GM12865 (cell line): ENCODE measurements around the gene WDFY3.
A peak's percentile ranks its signal among the peaks of the same experiment; 100 is the strongest.

Experiments used
- DNase-seq: peaks from one replicate; pipeline ENCODE4 v3.0.0; 2010; ENCODE audit warnings: low read depth
- H3K4me3 ChIP-seq: 2 replicates; pipeline ENCODE4 v1.5.1; 2011; ENCODE audit warnings: mild to moderate bottlenecking, low read depth, low read length, control low read depth
- TF ChIP-seq, protein P1 (sequence below): IDR thresholded peaks from 2 replicates; pipeline ENCODE4 v1.5.1; 2011; ENCODE audit warnings: low read length, control low read depth, low read depth, inconsistent platforms; ENCODE audit not compliant: insufficient read depth; ENCODE audit errors: missing control alignments

Gene WDFY3, protein sequence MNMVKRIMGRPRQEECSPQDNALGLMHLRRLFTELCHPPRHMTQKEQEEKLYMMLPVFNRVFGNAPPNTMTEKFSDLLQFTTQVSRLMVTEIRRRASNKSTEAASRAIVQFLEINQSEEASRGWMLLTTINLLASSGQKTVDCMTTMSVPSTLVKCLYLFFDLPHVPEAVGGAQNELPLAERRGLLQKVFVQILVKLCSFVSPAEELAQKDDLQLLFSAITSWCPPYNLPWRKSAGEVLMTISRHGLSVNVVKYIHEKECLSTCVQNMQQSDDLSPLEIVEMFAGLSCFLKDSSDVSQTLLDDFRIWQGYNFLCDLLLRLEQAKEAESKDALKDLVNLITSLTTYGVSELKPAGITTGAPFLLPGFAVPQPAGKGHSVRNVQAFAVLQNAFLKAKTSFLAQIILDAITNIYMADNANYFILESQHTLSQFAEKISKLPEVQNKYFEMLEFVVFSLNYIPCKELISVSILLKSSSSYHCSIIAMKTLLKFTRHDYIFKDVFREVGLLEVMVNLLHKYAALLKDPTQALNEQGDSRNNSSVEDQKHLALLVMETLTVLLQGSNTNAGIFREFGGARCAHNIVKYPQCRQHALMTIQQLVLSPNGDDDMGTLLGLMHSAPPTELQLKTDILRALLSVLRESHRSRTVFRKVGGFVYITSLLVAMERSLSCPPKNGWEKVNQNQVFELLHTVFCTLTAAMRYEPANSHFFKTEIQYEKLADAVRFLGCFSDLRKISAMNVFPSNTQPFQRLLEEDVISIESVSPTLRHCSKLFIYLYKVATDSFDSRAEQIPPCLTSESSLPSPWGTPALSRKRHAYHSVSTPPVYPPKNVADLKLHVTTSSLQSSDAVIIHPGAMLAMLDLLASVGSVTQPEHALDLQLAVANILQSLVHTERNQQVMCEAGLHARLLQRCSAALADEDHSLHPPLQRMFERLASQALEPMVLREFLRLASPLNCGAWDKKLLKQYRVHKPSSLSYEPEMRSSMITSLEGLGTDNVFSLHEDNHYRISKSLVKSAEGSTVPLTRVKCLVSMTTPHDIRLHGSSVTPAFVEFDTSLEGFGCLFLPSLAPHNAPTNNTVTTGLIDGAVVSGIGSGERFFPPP (N-terminal part only)

GRCh38 chr4:84966382-84967242 lies at the start of gene WDFY3:
Gene WDFY3 (minus strand): TSS chr4:84966690. CDS start chr4:84860591, 106,099 bp downstream.
- TF ChIP-seq, protein P1, sequence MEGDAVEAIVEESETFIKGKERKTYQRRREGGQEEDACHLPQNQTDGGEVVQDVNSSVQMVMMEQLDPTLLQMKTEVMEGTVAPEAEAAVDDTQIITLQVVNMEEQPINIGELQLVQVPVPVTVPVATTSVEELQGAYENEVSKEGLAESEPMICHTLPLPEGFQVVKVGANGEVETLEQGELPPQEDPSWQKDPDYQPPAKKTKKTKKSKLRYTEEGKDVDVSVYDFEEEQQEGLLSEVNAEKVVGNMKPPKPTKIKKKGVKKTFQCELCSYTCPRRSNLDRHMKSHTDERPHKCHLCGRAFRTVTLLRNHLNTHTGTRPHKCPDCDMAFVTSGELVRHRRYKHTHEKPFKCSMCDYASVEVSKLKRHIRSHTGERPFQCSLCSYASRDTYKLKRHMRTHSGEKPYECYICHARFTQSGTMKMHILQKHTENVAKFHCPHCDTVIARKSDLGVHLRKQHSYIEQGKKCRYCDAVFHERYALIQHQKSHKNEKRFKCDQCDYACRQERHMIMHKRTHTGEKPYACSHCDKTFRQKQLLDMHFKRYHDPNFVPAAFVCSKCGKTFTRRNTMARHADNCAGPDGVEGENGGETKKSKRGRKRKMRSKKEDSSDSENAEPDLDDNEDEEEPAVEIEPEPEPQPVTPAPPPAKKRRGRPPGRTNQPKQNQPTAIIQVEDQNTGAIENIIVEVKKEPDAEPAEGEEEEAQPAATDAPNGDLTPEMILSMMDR, result no peak

DNA sequence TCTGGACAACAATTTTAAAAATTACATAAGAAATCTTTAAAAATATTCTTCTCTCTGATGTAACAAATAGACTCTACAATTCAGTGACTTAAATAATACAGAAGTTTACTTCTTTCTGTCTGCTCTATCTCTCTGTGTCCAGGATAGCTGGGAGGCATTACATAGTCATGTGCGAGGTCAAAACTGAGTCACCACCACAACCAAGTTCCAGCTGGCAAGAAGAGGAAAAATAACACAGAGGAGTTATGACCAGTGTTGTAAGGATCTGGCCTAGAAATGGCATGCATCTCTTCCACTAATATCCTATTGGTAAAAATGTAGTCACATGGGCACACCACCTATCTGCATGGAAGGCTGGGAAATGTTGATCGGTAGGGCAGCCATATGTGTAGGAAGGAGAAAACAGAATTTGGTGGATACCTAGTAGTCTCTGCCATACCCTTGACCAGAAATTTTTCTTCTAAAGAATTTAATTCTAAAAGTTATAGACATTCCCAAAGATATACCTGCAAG lies 39.4 kb upstream of the WDFY3 start:
- H3K4me3 ChIP-seq, result no peak overlapping the region
- no peak for DNase-seq
- TF ChIP-seq, protein P1, result no peak

More at GRCh38 chr4:84966382-84967242, at the start of gene WDFY3:
- DNase-seq, result peak; percentile 63
- peak within 1 kb of the TSS; percentile 67 for H3K4me3 ChIP-seq

DNA sequence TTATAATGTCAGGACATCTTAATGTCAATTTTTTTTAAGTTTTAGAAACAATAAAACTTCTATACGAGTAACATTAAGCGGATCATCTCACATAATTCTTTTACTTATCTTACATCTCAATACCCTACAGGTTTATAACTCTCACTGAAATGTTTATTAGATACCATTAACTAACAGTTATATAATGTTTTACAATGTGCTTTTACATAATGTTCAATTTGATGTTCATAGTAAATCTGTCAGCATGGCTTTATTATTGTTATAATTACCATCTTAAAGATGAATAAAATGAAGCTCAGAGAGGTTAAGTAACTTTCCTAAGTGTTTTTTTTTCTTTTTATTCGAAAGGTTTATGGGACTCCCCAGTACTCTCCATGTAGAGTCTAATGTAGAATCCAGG lies 33.9 kb upstream of the WDFY3 start:
- TF ChIP-seq, protein P1, result no peak
- H3K4me3 ChIP-seq, result no peak overlapping the region
- DNase-seq, result no peak

DNA sequence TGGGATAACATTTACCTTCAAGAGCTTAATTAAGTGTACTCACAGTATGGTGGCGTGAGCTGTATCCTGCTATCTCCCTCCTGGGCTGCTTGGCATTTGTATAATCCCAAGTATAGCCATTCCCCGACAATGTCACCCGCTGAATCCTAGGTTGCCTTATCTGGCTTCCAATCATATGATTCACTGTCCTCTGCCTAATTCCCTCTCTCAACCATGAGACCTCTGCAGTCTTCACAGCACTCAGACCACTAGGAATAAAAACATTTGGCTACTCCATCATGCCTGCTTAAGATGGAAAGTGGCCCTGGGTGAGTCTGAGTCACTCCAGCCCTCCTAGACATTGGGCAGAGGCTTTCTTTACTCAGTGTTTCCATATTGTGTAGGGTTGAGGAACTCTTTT lies 28.9 kb upstream of the WDFY3 start:
- no peak for DNase-seq
- H3K4me3 ChIP-seq, result no peak overlapping the region
- TF ChIP-seq, protein P1, result no peak

- TF ChIP-seq, protein P1, result no peak
- no peak for DNase-seq
- H3K4me3 ChIP-seq, result no peak overlapping the region
Measured at GRCh38 chr4:84994280-84994679, 27.8 kb upstream of the WDFY3 start.

DNA sequence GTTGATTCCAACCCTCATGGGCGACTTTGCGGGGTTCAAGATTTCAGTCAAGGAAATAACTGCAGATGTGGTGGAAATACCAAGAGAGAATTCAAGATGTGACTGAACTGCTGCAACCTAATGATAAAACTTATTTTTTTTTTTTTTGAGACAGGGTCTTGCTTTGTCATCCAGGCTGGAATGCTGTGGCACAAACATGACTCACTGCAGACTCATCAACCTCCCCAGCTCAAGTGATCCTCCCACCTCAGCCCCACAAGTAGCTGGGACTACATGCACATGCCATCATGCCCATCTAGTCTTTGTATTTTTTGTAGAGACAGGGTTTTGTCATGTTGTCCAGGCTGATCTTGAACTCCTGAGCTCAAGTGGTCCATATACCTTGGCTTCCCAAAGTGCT lies 19.5 kb upstream of the WDFY3 start:
- no peak overlapping the region for H3K4me3 ChIP-seq
- TF ChIP-seq, protein P1, result no peak
- DNase-seq, result no peak
